GM12873 (cell line): ENCODE results near the gene LIF.

Experiments
- TF ChIP-seq, protein P1 (sequence below): IDR thresholded peaks from 2 replicates; pipeline ENCODE4 v1.5.1; 2012; ENCODE audit warnings: low read depth, mild to moderate bottlenecking, moderate library complexity, low read length, control low read depth; ENCODE audit not compliant: insufficient read depth; ENCODE audit errors: missing control alignments

LIF gene

DNA sequence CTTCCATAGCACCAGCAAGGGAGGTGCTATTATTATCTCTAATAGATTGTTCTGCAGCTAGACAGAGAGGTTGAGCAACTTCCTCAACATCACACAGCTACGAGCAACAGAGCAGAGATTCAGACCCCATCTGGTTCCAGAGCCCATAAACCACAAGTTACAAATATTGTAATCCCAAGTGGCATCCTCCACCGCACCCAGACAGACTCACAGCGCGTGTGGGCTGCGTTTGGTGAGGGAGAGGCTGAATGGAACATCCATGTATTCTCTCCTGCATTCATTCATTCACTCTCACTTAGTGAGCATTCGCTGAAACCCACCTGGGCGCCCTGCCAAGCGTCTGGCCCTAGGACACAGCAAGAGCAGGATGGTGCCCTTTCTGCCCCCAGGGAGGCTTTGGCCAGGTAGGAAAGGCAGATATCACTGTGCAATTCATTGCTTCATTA is 33.5 kb downstream of the LIF start:
- TF ChIP-seq, protein P1, sequence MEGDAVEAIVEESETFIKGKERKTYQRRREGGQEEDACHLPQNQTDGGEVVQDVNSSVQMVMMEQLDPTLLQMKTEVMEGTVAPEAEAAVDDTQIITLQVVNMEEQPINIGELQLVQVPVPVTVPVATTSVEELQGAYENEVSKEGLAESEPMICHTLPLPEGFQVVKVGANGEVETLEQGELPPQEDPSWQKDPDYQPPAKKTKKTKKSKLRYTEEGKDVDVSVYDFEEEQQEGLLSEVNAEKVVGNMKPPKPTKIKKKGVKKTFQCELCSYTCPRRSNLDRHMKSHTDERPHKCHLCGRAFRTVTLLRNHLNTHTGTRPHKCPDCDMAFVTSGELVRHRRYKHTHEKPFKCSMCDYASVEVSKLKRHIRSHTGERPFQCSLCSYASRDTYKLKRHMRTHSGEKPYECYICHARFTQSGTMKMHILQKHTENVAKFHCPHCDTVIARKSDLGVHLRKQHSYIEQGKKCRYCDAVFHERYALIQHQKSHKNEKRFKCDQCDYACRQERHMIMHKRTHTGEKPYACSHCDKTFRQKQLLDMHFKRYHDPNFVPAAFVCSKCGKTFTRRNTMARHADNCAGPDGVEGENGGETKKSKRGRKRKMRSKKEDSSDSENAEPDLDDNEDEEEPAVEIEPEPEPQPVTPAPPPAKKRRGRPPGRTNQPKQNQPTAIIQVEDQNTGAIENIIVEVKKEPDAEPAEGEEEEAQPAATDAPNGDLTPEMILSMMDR, result no peak

DNA sequence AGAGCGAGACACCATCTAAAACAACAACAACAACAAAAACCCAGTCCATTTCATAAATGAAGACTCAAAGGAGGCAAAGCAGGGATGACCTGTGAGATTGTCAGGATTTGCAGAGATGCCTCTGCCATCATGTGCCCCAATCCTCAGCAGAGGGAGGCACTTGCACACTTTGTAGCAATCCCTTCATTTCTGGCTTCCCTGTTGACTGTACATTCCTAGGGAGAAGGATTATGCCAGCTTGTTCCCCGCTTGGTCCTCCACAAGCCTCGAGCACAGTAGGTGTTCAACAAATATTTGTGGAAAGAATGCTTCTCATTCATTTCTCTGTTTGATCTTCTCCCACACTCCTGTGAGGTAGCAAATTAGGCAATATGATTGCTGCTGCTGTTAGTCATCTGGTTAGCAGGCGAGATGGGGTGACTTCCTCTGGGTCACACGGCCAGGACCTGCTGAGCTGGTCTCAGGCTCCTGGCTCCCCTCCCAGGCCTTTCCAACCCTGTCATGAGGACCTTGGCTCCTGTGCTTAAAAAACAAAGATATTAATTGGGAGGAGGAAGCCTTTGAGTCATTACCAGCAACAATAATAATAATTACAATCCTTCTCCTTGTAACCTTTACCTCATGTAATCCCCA is 34.1 kb downstream of the LIF start:
- TF ChIP-seq, protein P1, result no peak

DNA sequence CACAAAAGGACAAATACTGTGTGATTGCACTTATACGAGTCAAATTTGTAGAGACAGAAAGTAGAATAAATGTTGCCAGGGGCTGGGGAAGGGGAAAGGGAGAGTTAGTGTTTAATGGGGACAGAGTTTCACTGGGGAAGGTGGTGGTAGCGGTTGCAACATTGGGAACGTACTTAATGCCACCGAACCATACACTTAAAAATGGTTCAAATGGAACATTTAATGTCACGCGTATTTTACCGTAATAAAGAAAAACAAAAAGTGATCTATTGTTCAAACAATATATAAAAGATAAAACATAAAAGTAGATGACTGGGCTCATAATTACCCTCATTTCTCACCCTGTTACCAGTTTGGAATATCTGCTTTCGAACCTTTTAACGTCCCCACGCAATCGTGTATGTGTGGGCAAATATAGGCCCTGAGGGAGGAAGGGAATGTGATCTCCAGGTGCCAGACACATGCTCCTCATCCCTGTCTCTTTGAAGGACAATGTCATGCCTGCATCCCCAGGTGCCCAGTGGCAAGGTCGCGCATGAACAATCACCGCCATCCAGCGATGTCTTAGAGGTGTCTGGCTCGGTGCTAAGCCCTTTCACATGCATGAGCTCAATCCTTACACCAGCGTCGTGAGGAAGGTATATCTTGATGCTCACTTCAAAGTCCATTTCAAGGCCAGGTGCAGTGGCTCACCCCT is 35.3 kb downstream of the LIF start:
- TF ChIP-seq, protein P1, result no peak

DNA sequence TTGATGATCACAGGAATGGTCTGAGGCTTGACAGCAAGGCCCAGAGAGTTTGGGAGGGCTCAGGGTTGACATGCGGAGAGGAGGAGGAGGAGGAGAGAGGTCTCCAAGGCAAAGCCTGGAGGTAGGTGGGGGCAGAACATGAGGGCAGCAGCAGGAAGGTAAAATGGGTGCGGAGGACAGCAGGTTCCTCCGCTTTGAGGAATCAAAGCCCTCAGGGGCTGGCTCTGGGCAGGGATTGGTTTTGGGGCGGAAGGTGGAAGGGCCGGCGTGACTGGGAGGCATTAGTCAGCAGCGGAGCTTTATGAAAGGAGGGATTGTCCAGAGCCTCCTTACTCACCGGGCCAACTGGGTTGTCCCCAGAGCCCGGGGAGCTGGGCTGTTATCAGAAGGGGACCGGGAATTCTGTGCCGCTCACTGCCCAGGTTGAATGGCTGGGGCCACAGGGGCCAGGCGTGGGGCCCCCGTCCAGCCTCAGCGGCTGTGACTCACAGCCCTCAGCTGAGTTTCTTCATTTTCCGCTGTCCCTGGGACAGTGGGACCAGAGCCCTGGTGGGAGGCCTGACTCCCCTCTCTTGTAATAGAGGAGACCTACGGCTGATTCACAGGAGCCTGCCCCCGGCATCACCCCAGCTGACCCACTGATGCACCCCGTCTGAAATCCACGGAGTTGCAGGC is 36.2 kb downstream of the LIF start:
- TF ChIP-seq, protein P1, result no peak

DNA sequence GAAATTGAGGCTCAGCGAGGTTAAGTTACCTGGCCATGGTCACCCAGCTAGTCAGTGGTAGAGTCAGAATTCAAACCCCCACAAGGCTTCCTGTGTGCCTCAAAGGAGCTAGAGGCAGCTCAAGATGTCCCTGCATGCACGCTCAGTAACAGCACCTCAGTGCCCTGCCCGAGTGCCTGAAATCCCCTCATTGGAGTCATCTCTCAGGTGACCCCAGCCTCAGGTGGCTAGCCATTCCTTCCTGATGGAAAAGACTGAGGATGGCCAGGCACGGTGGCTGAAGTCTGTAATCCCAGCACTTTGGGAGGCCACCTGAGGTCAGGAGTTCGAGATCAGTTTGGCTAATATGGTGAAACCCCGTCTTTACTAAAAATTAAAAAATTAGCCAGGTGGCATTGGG is 36.9 kb downstream of the LIF start:
- TF ChIP-seq, protein P1, result no peak

DNA sequence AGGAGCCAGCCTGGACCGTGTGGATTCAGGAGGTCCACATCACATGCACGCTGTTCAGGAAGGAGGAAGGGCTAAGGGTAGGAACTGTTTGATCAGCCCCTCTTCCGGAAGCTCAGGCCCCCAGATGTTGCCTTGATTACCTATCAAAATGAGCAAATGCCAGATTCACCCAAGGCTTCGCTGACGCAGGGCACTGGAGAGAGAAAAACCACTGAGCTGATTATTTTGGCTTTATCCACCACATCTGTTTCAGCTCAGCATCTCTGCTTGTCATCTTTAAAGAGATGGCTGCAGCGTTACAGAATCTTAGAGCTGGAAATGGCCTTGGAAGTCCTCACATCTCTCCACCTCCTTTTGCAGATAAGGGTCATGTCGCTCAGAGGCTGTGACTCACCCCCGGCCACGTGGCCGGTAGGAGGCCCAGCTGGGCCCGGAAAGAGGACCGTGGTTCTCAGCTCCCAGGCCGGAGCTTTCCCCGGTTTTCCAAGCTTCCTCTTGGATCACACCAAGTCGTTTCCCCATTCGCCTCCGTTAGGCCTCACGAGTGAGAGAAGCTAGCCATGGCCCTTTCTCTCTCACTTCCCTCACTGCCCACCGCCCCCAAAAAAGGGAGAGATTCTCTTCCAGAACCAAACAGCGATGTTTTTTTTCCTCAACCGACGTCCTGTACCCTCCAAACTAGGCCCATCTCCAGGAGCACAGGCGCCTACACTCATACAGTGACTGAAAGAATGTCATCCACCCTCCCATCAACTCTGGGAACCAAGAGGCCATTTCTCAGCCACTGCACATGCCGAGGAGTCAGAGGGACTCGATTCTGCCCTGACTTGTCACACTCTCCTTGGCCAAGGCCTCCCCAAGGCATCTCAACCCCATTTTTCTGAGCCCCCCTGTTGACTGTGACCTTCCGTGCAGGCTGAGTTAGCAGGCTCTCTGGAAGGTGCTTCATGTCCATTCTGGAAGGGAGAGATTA is 37.6 kb downstream of the LIF start:
- TF ChIP-seq, protein P1, result no peak

DNA sequence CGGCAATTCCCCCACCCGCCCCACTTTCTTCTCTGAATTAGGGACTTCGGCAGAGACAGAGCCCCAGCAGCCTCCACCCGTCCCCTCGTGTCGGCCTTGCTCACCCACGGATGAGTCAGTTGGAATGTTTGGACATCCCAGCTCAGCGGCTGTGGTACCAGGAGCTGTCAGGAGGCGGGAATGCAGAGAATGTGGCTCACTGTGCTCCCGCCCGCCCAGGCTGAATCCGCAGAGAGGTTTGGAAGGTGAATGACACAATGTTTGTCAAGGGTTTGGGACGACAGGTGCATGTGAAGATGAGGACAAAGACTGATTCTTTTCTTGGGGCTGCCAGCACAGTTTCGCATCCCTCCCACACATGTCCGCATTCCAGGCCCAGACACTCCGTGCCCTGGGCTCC is 39.6 kb downstream of the LIF start:
- TF ChIP-seq, protein P1, result no peak
